Testis (tissue), 2 donors: ENCODE data around the gene COL15A1.

Source experiments
- CTCF ChIP-seq, 3 experiments: fragments of 450-650 bp in 2 of 3; fragments of 200-600 bp in 1 of 3; sonication (generic) in 1 of 3; IDR thresholded peaks; one replicate each; pipeline ENCODE4 v1.5.1; 2016 to 2019; ENCODE audit warnings: antibody characterized with exemption in 3 of 3, mild to moderate bottlenecking in 2 of 3, moderate library complexity in 1 of 3
- POLR2A ChIP-seq: fragments of 450-650 bp; IDR thresholded peaks from one replicate; pipeline ENCODE4 v1.6.1; 2017; ENCODE audit warnings: antibody characterized with exemption, mild to moderate bottlenecking, moderate library complexity

GRCh38 chr9:99103901-99104458 lies 160.3 kb downstream of the COL15A1 start:
- TF ChIP-seq CTCF (IDR thresholded peaks at IDR 0.05), result no peak
- no peak for TF ChIP-seq POLR2A
